GM18498 (cell line): ENCODE results near the gene ALG1.
"Not testable (repeated sequence)": the region's sequence is repeated elsewhere in the genome, so short reads cannot be mapped to it uniquely, and the experiment has no call there.

Experiments used
- ATAC-seq: cut with Tn5 transposase; IDR thresholded peaks from one replicate; pipeline ENCODE4 v1.9.1; 2021; ENCODE audit warnings: mild to moderate bottlenecking, moderate library complexity; ENCODE audit not compliant: unreplicated experiment

The ALG1 gene

GRCh38 chr16:5072334-5073278, 963 bp downstream of the ALG1 start:
- ATAC-seq: no peak

GRCh38 chr16:5073279-5073629, 1.6 kb downstream of the ALG1 start:
- no peak for ATAC-seq

GRCh38 chr16:5073771-5074170, 2.1 kb downstream of the ALG1 start:
- not testable (repeated sequence) for ATAC-seq

- no peak for ATAC-seq
These were observed 4.0 kb downstream of the ALG1 start for GRCh38 chr16:5075637-5076036.

- ATAC-seq: no peak
These were observed 5.7 kb downstream of the ALG1 start for GRCh38 chr16:5077304-5077703.

- ATAC-seq: no peak
These were observed 7.0 kb downstream of the ALG1 start for GRCh38 chr16:5078626-5079025.

- ATAC-seq: not testable (repeated sequence)
These were observed 8.8 kb downstream of the ALG1 start for GRCh38 chr16:5080461-5080860.

- ATAC-seq: not testable (repeated sequence)
These were observed 9.4 kb downstream of the ALG1 start for GRCh38 chr16:5080996-5081395.

- not testable (repeated sequence) for ATAC-seq
These were observed 12.0 kb downstream of the ALG1 start for GRCh38 chr16:5083646-5084045.

GRCh38 chr16:5084099-5084731, 12.6 kb downstream of the ALG1 start:
- not testable (repeated sequence) for ATAC-seq

- not testable (repeated sequence) for ATAC-seq
These were observed 13.2 kb downstream of the ALG1 start for GRCh38 chr16:5084802-5085201.

- ATAC-seq: not testable (repeated sequence)
These were observed 14.1 kb downstream of the ALG1 start for GRCh38 chr16:5085716-5086115.

- ATAC-seq: not testable (repeated sequence)
These were observed 16.6 kb downstream of the ALG1 start for GRCh38 chr16:5088086-5088790.

GRCh38 chr16:5088936-5089335, 17.3 kb downstream of the ALG1 start:
- ATAC-seq: not testable (repeated sequence)

GRCh38 chr16:5089911-5090555, 18.4 kb downstream of the ALG1 start:
- ATAC-seq: not testable (repeated sequence)

GRCh38 chr16:5090592-5090991, 18.9 kb downstream of the ALG1 start:
- not testable (repeated sequence) for ATAC-seq

- ATAC-seq: not testable (repeated sequence)
These were observed 21.4 kb downstream of the ALG1 start for GRCh38 chr16:5093081-5093480.

- not testable (repeated sequence) for ATAC-seq
These were observed 22.1 kb downstream of the ALG1 start for GRCh38 chr16:5093746-5094145.

GRCh38 chr16:5095145-5095830, 23.6 kb downstream of the ALG1 start:
- ATAC-seq: not testable (repeated sequence)

- not testable (repeated sequence) for ATAC-seq
These were observed 24.9 kb downstream of the ALG1 start for GRCh38 chr16:5096437-5097060.
